Measurements from ENCODE around the gene IGF1R.
A peak's percentile ranks its signal among the peaks of the same experiment; 100 is the strongest.

IGF1R gene

DNA sequence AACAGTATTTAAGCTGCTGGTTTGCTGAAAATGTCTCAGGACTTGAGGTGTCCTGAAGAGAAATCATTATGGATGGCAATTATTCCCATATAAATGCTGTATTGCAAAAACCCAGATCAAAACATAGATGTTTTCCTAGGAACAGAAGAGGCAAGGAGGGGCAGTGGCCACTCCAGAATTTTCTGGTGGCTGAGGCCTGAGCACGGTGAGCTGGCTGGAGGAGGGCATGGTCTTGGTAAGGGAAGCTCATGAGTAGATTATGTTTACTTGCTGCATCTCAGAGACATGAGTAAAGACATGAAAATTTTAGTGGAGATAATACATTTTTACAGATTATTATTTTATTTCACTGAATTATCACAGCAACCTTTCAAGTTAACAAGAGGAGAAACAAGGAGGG lies 328.2 kb downstream of the IGF1R start:
- no peak for DNase-seq (ENCODE audit: low read depth in 1 of 2, low spot score in 1 of 2)
- no peak overlapping the region for H3K27ac ChIP-seq (replicated peaks)
- no peak overlapping the region for H3K4me3 ChIP-seq (replicated peaks; ENCODE audit: insufficient read depth, low read length)
- TF ChIP-seq, protein P1, sequence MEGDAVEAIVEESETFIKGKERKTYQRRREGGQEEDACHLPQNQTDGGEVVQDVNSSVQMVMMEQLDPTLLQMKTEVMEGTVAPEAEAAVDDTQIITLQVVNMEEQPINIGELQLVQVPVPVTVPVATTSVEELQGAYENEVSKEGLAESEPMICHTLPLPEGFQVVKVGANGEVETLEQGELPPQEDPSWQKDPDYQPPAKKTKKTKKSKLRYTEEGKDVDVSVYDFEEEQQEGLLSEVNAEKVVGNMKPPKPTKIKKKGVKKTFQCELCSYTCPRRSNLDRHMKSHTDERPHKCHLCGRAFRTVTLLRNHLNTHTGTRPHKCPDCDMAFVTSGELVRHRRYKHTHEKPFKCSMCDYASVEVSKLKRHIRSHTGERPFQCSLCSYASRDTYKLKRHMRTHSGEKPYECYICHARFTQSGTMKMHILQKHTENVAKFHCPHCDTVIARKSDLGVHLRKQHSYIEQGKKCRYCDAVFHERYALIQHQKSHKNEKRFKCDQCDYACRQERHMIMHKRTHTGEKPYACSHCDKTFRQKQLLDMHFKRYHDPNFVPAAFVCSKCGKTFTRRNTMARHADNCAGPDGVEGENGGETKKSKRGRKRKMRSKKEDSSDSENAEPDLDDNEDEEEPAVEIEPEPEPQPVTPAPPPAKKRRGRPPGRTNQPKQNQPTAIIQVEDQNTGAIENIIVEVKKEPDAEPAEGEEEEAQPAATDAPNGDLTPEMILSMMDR (IDR thresholded peaks at IDR 0.05; ENCODE audit: insufficient read depth, low read length): no peak
- TF ChIP-seq, protein P2, sequence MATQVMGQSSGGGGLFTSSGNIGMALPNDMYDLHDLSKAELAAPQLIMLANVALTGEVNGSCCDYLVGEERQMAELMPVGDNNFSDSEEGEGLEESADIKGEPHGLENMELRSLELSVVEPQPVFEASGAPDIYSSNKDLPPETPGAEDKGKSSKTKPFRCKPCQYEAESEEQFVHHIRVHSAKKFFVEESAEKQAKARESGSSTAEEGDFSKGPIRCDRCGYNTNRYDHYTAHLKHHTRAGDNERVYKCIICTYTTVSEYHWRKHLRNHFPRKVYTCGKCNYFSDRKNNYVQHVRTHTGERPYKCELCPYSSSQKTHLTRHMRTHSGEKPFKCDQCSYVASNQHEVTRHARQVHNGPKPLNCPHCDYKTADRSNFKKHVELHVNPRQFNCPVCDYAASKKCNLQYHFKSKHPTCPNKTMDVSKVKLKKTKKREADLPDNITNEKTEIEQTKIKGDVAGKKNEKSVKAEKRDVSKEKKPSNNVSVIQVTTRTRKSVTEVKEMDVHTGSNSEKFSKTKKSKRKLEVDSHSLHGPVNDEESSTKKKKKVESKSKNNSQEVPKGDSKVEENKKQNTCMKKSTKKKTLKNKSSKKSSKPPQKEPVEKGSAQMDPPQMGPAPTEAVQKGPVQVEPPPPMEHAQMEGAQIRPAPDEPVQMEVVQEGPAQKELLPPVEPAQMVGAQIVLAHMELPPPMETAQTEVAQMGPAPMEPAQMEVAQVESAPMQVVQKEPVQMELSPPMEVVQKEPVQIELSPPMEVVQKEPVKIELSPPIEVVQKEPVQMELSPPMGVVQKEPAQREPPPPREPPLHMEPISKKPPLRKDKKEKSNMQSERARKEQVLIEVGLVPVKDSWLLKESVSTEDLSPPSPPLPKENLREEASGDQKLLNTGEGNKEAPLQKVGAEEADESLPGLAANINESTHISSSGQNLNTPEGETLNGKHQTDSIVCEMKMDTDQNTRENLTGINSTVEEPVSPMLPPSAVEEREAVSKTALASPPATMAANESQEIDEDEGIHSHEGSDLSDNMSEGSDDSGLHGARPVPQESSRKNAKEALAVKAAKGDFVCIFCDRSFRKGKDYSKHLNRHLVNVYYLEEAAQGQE (IDR thresholded peaks at IDR 0.05; ENCODE audit: insufficient replicate concordance, low read depth): no peak
- no peak for TF ChIP-seq GABPA (IDR thresholded peaks at IDR 0.05; ENCODE audit: low read depth)
- no peaks in the 10 kb centered on the region for H3K27me3 ChIP-seq (ENCODE audit: insufficient read depth, poor library complexity, severe bottlenecking)

DNA sequence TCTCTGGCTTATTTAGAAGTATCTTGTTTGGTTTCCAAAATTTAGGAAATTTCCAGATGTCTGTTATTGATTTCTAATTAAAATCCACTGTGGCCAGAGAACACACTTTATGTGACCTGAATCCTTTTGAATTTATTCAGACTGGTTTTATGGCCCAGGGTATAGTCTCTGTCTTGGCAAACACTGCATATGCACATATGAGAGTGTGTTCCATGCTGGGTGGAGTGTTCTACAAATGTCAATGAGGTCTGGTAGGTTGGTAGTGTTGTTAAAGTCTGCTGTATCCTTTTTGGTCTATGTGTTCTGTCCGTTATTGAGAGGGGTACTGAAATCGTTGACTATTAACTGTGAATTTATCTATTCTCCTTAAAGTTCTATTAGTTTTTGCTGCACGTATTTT lies 329.1 kb downstream of the IGF1R start:
- H3K4me3 ChIP-seq (replicated peaks; ENCODE audit: insufficient read depth, low read length): no peak overlapping the region

DNA sequence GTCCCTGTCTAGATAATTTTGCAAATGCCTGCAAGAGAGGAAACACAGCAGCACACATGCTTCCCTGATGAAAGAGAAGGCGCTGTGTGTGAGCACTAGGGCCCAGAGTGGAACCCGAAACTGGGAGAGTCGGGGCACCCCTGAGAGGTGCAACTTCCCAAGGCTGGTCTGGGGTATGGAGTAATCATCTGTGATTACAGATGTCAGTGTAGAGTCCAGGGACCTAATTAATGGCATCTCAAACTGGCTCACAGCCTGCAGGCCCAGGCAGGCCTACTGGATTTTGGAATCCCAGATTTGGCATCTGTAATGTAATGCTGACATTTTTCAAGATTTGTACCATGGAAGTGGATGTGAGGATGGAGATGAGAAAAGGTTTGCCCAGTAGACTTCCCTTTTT lies 329.8 kb downstream of the IGF1R start:
- H3K4me3 ChIP-seq (replicated peaks; ENCODE audit: insufficient read depth, low read length): no peak overlapping the region
- no peak for DNase-seq (ENCODE audit: low read depth in 1 of 2, low spot score in 1 of 2)
- TF ChIP-seq SPI1 (IDR thresholded peaks at IDR 0.05; ENCODE audit: borderline replicate concordance, low read depth): peak; percentile 74; the same call in 1 of the 2 replicates
- TF ChIP-seq, protein P1 (IDR thresholded peaks at IDR 0.05; ENCODE audit: insufficient read depth, low read length): no peak
- no peaks in the 10 kb centered on the region for H3K27me3 ChIP-seq (ENCODE audit: insufficient read depth, poor library complexity, severe bottlenecking)
- H3K27ac ChIP-seq (replicated peaks): no peak overlapping the region

More for the DNA sequence above, 329.1 kb downstream of the IGF1R start:
- Histone ChIP-seq H3K27ac (replicated peaks) (no peak overlapping the region), H3K27me3 (ENCODE audit: insufficient read depth, poor library complexity, severe bottlenecking) (no peaks in the 10 kb centered on the region)
- TF ChIP-seq, protein P1 (IDR thresholded peaks at IDR 0.05; ENCODE audit: insufficient read depth, low read length): no peak
- TF ChIP-seq GABPA (IDR thresholded peaks at IDR 0.05; ENCODE audit: low read depth) (no peak), POLR2AphosphoS5 (IDR thresholded peaks at IDR 0.05; ENCODE audit: low read depth) (no peak), SPI1 (IDR thresholded peaks at IDR 0.05; ENCODE audit: borderline replicate concordance, low read depth) (no peak)
- TF ChIP-seq, protein P2 (IDR thresholded peaks at IDR 0.05; ENCODE audit: insufficient replicate concordance, low read depth): no peak
- DNase-seq (ENCODE audit: low read depth in 1 of 2, low spot score in 1 of 2): no peak

DNA sequence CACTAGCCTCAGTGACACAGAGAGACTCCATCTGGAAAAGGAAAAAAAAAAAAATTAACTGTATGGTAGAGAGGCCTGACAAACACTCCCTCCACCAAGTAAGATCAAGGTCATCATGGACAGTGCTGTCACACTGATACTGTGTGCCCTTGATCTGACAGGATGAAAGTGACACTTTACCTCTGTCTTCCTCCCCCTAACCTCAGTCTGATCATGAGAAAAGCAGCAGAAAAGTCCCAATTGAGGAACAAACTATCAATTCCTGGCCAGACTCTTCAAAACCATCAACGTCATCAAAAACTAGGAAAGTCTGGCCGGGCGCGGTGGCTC lies 332.5 kb downstream of the IGF1R start:
- no peak overlapping the region for H3K4me3 ChIP-seq (replicated peaks; ENCODE audit: insufficient read depth, low read length)
- no peak for DNase-seq (ENCODE audit: low read depth in 1 of 2, low spot score in 1 of 2)
- H3K27ac ChIP-seq (replicated peaks): peak overlapping the region; percentile 40; the same call in 1 of the 2 replicates
- H3K27me3 ChIP-seq (ENCODE audit: insufficient read depth, poor library complexity, severe bottlenecking): no peaks in the 10 kb centered on the region
- TF ChIP-seq, protein P1 (IDR thresholded peaks at IDR 0.05; ENCODE audit: insufficient read depth, low read length): no peak
- no peak for TF ChIP-seq POLR2AphosphoS5 (IDR thresholded peaks at IDR 0.05; ENCODE audit: low read depth)
- TF ChIP-seq SPI1 (IDR thresholded peaks at IDR 0.05; ENCODE audit: borderline replicate concordance, low read depth): no peak
- TF ChIP-seq GABPA (IDR thresholded peaks at IDR 0.05; ENCODE audit: low read depth): no peak
- TF ChIP-seq, protein P2 (IDR thresholded peaks at IDR 0.05; ENCODE audit: insufficient replicate concordance, low read depth): no peak
